Measurements from ENCODE around the gene TIMM13. TPM values are rescaled to one million over a fixed set of nuclear protein-coding genes. Genes with fewer than 3 reads are reported as not detected.

TIMM13 gene

DNA sequence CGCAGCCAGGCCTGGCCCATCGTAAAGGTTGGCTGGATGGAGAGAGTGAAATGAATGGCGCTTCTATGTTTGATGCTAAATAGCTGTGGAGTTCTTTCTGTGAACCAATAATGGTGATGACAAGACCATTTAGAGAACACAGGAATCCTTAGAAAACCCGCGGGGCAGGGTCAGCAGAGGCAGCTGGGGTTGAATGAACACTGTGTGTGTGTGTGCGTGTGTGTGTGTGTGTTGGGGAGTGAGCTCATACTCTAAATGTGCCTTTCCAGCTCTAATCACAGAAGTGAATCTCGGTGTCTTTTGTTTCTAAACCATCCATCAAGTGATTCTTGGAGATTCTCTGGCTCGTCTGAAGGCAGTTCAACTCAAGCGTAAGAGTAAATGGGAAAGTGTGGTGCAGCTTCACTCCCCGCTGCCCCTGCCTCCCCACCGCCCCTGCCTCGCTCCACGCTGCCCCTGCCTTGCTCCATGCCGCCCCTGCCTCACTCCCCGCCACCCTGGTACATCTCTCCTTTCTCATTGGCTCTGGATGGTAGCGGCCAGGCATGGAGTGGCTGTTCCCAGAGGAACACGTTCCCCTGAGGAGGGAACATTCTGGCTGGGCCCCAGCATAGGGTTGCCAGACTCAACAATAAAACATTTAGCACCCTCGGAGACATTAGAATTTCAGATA is 46.1 kb downstream of the TIMM13 start:
- Histone ChIP-seq H3K27ac (replicated peaks) (no peak overlapping the region), H3K27me3 (ENCODE audit: insufficient read depth, poor library complexity, severe bottlenecking) (no peaks in the 10 kb centered on the region), H3K4me3 (replicated peaks; ENCODE audit: insufficient read depth, low read length) (no peak overlapping the region)
- TF ChIP-seq POLR2AphosphoS5 (IDR thresholded peaks at IDR 0.05; ENCODE audit: low read depth) (no peak), GABPA (IDR thresholded peaks at IDR 0.05; ENCODE audit: low read depth) (no peak)
- no peak for DNase-seq (ENCODE audit: low read depth in 1 of 2, low spot score in 1 of 2)

DNA sequence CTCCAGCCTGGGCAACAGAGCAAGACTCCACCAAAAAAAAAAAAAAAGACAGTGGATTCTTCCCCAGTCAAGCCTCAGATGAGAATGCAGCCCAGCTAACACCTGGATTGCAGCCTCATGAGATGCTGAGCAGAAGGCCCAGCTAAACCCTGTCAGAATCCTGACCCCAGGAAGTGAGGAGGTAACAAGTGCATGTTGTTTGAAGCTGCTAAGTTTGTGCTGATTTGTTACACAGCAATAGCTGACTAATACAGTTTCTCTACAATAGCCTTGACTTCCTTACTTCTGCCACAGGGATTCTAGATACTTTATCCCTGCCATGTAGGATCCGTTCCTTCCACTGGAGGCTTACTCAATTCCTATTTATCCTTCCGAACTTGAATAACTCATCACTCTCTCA is 46.8 kb downstream of the TIMM13 start:
- H3K4me3 ChIP-seq (replicated peaks; ENCODE audit: insufficient read depth, low read length) = no peak overlapping the region
- H3K27me3 ChIP-seq (ENCODE audit: insufficient read depth, poor library complexity, severe bottlenecking) = no peaks in the 10 kb centered on the region
- DNase-seq (ENCODE audit: low read depth in 1 of 2, low spot score in 1 of 2) = no peak
- no peak overlapping the region for H3K27ac ChIP-seq (replicated peaks)
- no peak for TF ChIP-seq POLR2AphosphoS5 (IDR thresholded peaks at IDR 0.05; ENCODE audit: low read depth)
- TF ChIP-seq, protein P1, sequence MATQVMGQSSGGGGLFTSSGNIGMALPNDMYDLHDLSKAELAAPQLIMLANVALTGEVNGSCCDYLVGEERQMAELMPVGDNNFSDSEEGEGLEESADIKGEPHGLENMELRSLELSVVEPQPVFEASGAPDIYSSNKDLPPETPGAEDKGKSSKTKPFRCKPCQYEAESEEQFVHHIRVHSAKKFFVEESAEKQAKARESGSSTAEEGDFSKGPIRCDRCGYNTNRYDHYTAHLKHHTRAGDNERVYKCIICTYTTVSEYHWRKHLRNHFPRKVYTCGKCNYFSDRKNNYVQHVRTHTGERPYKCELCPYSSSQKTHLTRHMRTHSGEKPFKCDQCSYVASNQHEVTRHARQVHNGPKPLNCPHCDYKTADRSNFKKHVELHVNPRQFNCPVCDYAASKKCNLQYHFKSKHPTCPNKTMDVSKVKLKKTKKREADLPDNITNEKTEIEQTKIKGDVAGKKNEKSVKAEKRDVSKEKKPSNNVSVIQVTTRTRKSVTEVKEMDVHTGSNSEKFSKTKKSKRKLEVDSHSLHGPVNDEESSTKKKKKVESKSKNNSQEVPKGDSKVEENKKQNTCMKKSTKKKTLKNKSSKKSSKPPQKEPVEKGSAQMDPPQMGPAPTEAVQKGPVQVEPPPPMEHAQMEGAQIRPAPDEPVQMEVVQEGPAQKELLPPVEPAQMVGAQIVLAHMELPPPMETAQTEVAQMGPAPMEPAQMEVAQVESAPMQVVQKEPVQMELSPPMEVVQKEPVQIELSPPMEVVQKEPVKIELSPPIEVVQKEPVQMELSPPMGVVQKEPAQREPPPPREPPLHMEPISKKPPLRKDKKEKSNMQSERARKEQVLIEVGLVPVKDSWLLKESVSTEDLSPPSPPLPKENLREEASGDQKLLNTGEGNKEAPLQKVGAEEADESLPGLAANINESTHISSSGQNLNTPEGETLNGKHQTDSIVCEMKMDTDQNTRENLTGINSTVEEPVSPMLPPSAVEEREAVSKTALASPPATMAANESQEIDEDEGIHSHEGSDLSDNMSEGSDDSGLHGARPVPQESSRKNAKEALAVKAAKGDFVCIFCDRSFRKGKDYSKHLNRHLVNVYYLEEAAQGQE (IDR thresholded peaks at IDR 0.05; ENCODE audit: insufficient replicate concordance, low read depth) = no peak
- TF ChIP-seq SPI1 (IDR thresholded peaks at IDR 0.05; ENCODE audit: borderline replicate concordance, low read depth) = no peak
- no peak for TF ChIP-seq GABPA (IDR thresholded peaks at IDR 0.05; ENCODE audit: low read depth)
- TF ChIP-seq, protein P2, sequence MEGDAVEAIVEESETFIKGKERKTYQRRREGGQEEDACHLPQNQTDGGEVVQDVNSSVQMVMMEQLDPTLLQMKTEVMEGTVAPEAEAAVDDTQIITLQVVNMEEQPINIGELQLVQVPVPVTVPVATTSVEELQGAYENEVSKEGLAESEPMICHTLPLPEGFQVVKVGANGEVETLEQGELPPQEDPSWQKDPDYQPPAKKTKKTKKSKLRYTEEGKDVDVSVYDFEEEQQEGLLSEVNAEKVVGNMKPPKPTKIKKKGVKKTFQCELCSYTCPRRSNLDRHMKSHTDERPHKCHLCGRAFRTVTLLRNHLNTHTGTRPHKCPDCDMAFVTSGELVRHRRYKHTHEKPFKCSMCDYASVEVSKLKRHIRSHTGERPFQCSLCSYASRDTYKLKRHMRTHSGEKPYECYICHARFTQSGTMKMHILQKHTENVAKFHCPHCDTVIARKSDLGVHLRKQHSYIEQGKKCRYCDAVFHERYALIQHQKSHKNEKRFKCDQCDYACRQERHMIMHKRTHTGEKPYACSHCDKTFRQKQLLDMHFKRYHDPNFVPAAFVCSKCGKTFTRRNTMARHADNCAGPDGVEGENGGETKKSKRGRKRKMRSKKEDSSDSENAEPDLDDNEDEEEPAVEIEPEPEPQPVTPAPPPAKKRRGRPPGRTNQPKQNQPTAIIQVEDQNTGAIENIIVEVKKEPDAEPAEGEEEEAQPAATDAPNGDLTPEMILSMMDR (IDR thresholded peaks at IDR 0.05; ENCODE audit: insufficient read depth, low read length) = no peak

DNA sequence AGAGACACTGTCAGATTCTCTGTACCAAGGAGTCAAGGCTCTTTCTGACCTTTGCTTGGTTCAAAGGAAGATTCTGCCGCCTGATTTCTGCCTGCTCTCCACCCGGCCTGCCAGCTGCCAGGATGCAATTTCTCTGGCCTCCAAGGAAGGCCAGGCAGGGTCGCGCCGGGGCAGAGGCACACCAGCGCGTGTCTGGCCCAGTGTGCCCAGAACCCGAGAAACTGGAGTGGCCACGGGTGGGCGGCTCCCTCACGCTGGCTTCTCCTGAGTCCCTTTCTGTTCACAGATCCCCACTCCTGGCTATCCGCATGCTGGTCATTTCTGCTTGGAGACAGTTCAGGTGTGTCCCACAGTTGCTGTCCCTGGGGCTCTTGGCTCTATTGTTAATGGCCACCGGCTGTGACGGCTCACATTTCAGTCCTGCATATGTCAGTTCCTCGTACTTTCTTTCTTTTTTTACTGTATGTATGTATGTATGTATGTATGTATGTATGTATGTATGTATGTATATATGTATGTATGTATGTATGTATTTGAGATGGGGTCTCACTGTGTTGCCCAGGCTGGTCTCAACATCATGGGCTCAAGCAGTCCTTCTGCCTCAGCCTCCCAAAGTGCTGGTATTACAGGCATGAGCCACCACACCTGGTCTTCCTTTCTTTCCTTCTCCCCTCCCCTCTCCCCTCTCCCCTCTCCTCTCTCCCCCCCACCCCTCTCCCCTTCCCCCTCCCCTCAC is 50.4 kb downstream of the TIMM13 start:
- no peak for DNase-seq (ENCODE audit: low read depth in 1 of 2, low spot score in 1 of 2)
- TF ChIP-seq, protein P2 (IDR thresholded peaks at IDR 0.05; ENCODE audit: insufficient read depth, low read length) = no peak
- no peak for TF ChIP-seq SPI1 (IDR thresholded peaks at IDR 0.05; ENCODE audit: borderline replicate concordance, low read depth)
- no peak for TF ChIP-seq POLR2AphosphoS5 (IDR thresholded peaks at IDR 0.05; ENCODE audit: low read depth)
- TF ChIP-seq, protein P1 (IDR thresholded peaks at IDR 0.05; ENCODE audit: insufficient replicate concordance, low read depth) = no peak
- TF ChIP-seq GABPA (IDR thresholded peaks at IDR 0.05; ENCODE audit: low read depth) = no peak
- Histone ChIP-seq H3K27me3 (ENCODE audit: insufficient read depth, poor library complexity, severe bottlenecking) (no peaks in the 10 kb centered on the region), H3K27ac (replicated peaks) (no peak overlapping the region), H3K4me3 (replicated peaks; ENCODE audit: insufficient read depth, low read length) (no peak overlapping the region)

Small RNA genes lying within 50 kb of the gene (microRNA-seq; reads per million reads assigned to microRNA genes)
- not detected for gene MIR7108
